Upper lobe of left lung (tissue), 4 donors: ENCODE data around the gene CSF2.

ENCODE experiments used
- CTCF ChIP-seq, 6 experiments: fragments of 450-650 bp in 4 of 6; fragments of 200-600 bp in 2 of 6; sonication (generic) in 2 of 6; IDR thresholded peaks; one replicate each; pipeline ENCODE4 v1.5.1; 2016 to 2019; ENCODE audit warnings: antibody characterized with exemption in 6 of 6
- POLR2AphosphoS5 ChIP-seq, 2 donors: sonication (generic); formaldehyde crosslinking; IDR thresholded peaks; one replicate each; pipeline ENCODE4 v1.5.1; 2017; ENCODE audit warnings: antibody characterized with exemption in 2 of 2

- TF ChIP-seq POLR2AphosphoS5 (IDR thresholded peaks at IDR 0.05) (no peak), CTCF (IDR thresholded peaks at IDR 0.05) (no peak)
These were observed 12.1 kb downstream of the CSF2 start for GRCh38 chr5:132085686-132086085.
